Liver (tissue), 9 donors: Measurements from ENCODE around the gene ABLIM2. TPM values are rescaled to one million over a fixed set of nuclear protein-coding genes. Genes with fewer than 3 reads are reported as not detected.

Experiments used
- DNase-seq: peaks from one replicate; pipeline ENCODE4 v3.0.0-alpha.2; 2017; ENCODE audit warnings: low spot score
- H3K27ac ChIP-seq, 2 donors: one replicate each; pipeline ENCODE4 v1.7.0; 2013; ENCODE audit warnings: inconsistent platforms in 2 of 2, low read length in 2 of 2, control low read depth in 1 of 2, low read depth in 1 of 2, mild to moderate bottlenecking in 1 of 2
- H3K27me3 ChIP-seq, 4 donors: one replicate each; pipeline versions ENCODE4 v1.6.1 to v1.7.0; 2013; ENCODE audit warnings: low read length in 3 of 4, inconsistent platforms in 1 of 4, mild to moderate bottlenecking in 1 of 4, moderate library complexity in 1 of 4; ENCODE audit not compliant: control insufficient read depth in 4 of 4, insufficient read depth in 4 of 4
- H3K36me3 ChIP-seq, 4 donors: one replicate each; pipeline versions ENCODE4 v1.6.1 to v1.7.0; 2013; ENCODE audit warnings: low read length in 3 of 4, mild to moderate bottlenecking in 3 of 4, low read depth in 1 of 4, moderate library complexity in 1 of 4; ENCODE audit not compliant: control insufficient read depth in 4 of 4, insufficient read depth in 3 of 4
- H3K4me1 ChIP-seq, 4 donors: one replicate each; pipeline versions ENCODE4 v1.6.1 to v1.7.0; 2013; ENCODE audit warnings: low read length in 3 of 4, mild to moderate bottlenecking in 3 of 4, moderate library complexity in 1 of 4; ENCODE audit not compliant: control insufficient read depth in 4 of 4, insufficient read depth in 4 of 4
- H3K4me3 ChIP-seq, 3 donors: one replicate each; pipeline versions ENCODE4 v1.6.1 to v1.7.0; 2013; ENCODE audit warnings: low read length in 3 of 3, control low read depth in 1 of 3, low read depth in 1 of 3, mild to moderate bottlenecking in 1 of 3
- H3K9ac ChIP-seq, 2 donors: one replicate each; pipeline ENCODE4 v1.7.0; 2013; ENCODE audit warnings: low read length in 2 of 2, mild to moderate bottlenecking in 2 of 2, moderate library complexity in 2 of 2, control low read depth in 1 of 2, low read depth in 1 of 2
- H3K9me3 ChIP-seq, 4 donors: one replicate each; pipeline versions ENCODE4 v1.6.1 to v1.7.0; 2013; ENCODE audit warnings: low read length in 3 of 4; ENCODE audit not compliant: control insufficient read depth in 4 of 4
- EGR1 ChIP-seq, 2 donors: IDR thresholded peaks; 2 replicates each; pipeline ENCODE4 v1.6.1; 2016 to 2018; ENCODE audit warnings: antibody characterized with exemption in 2 of 2, low read depth in 2 of 2
- FOXA1 ChIP-seq: IDR thresholded peaks from 2 replicates; pipeline ENCODE4 v1.6.1; 2016; ENCODE audit warnings: antibody characterized with exemption
- FOXA2 ChIP-seq: IDR thresholded peaks from 2 replicates; pipeline ENCODE4 v1.6.1; 2016; ENCODE audit warnings: antibody characterized with exemption
- GABPA ChIP-seq, 2 donors: IDR thresholded peaks in 1 of 2; conservative IDR thresholded peaks in 1 of 2; 2 replicates each; pipeline ENCODE4 v1.6.1; 2016; ENCODE audit warnings: antibody characterized with exemption in 2 of 2, mild to moderate bottlenecking in 1 of 2, moderate library complexity in 1 of 2
- HNF4A ChIP-seq, 2 donors: conservative IDR thresholded peaks; 2 replicates each; pipeline ENCODE4 v1.6.1; 2016; ENCODE audit warnings: antibody characterized with exemption in 2 of 2, mild to moderate bottlenecking in 2 of 2
- HNF4G ChIP-seq: IDR thresholded peaks from 2 replicates; pipeline ENCODE4 v1.6.1; 2016; ENCODE audit warnings: antibody characterized with exemption
- JUND ChIP-seq, 2 donors: IDR thresholded peaks; 2 replicates each; pipeline ENCODE4 v1.6.1; 2016; ENCODE audit warnings: antibody characterized with exemption in 2 of 2
- NR2F2 ChIP-seq: IDR thresholded peaks from 2 replicates; pipeline ENCODE4 v1.6.1; 2016; ENCODE audit warnings: antibody characterized with exemption
- RAD21 ChIP-seq, 2 donors: IDR thresholded peaks; 2 replicates each; pipeline ENCODE4 v1.6.1; 2016; ENCODE audit warnings: antibody characterized with exemption in 2 of 2, mild to moderate bottlenecking in 2 of 2
- RXRA ChIP-seq, 2 donors: IDR thresholded peaks; 2 replicates each; pipeline ENCODE4 v1.6.1; 2017 to 2018; ENCODE audit warnings: antibody characterized with exemption in 2 of 2, mild to moderate bottlenecking in 1 of 2
- TAF1 ChIP-seq: conservative IDR thresholded peaks from 2 replicates; pipeline ENCODE4 v1.6.1; 2016; ENCODE audit warnings: antibody characterized with exemption, mild to moderate bottlenecking
- WGBS: extraction: QIAGEN DNeasy Blood & Tissue Kit; methylation state at CpG from one replicate; pipeline ENCODE4 v1.1.7; 2013; 5-methylcytosine and 5-hydroxymethylcytosine counted together
- polyA plus RNA-seq, 2 donors: library from polyadenylated mRNA; stranded (reverse) in 1 of 2; unstranded in 1 of 2; fragments of 200-250 nt in 1 of 2; fragments of >200 nt in 1 of 2; fragmentation: Nextera tagmentation in 1 of 2; extraction: Ambion mirVana in 1 of 2; gene quantifications; one replicate each; pipeline versions ENCODE4 v1.2.1 to v1.2.3, GENCODE V29; 2013 to 2015
- total RNA-seq, 2 donors: library from RNA; depleted of rRNA; stranded (reverse); fragments of >200 nt; gene quantifications; one replicate each; pipeline ENCODE4 v1.2.3, GENCODE V29; 2014
- TF ChIP-seq, protein P1 (sequence below): IDR thresholded peaks from 2 replicates; pipeline ENCODE4 v1.6.1; 2016; ENCODE audit warnings: antibody characterized with exemption
- TF ChIP-seq, protein P2 (sequence below): IDR thresholded peaks from 2 replicates; pipeline ENCODE4 v1.6.1; 2016; ENCODE audit warnings: antibody characterized with exemption
- TF ChIP-seq, protein P3 (sequence below): fragments of 150-350 bp; IDR thresholded peaks from 2 replicates; pipeline ENCODE4 v1.5.1; 2017; ENCODE audit warnings: improper control_type of control experiment, low read depth, low read length; ENCODE audit not compliant: missing input control
- TF ChIP-seq, protein P4 (sequence below): IDR thresholded peaks from 2 replicates; pipeline ENCODE4 v1.6.1; 2016; ENCODE audit warnings: antibody characterized with exemption
- donor health status: healthy.
- donor health status: healthy.
- donor health status: healthy.
- donor health status: healthy.
- donor health status: healthy.

The ABLIM2 gene
- total and polyA plus RNA-seq, 4 donors: 0.75 to 2.5 (median 0.93) TPM

DNA sequence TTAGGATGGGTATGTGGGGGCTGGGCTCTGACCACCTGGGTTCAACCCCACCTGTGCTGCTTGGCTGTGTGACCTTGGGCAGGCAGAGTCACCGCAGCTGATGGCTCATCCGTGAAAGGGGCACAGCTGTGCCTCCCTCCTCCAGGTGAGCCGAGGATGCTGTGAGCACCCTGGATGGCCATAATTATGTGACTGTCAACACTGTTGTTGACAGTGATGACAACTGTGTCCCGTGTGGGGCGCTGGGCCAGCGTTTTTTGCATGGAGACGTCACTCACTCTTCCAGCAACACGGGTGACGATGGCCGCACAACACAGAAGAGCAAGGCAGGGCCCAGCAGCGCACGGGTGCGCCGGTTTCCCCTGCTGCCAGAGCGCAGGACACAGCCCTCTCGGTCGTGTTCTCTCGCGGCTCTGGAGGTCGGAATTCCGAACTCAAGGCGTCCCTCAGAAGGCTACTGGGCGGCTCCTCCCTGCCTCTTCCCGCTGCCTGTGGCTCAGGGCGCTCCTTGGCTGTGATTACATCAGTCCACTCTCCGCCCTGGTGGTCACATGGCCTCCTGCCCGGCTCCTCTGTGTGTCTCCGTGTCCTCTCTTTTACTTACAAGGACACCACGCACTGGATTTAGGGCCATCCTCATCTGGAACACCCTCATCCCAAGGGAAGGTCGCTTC, 41.8 kb upstream of the ABLIM2 start:
- Histone ChIP-seq H3K27ac (peak overlapping the region; percentile 88 to 99), H3K27me3 (no peaks in the 10 kb centered on the region), H3K9me3 (no peaks in the 10 kb centered on the region), H3K9ac (peak overlapping the region; percentile 2 to 74), H3K36me3 (peaks cover 0 to 2% (median 0%) of the 10 kb centered on the region in 4 donors), H3K4me1 (peaks cover 28 to 57% (median 42%) of the 10 kb centered on the region in 4 donors), H3K4me3 (peak overlapping the region; percentile 72 to 81 (median 77))
- DNase-seq: no peak
- TF ChIP-seq EGR1 (IDR thresholded peaks at IDR 0.05; ENCODE audit: low read depth in 2 of 2) (no peak), RXRA (IDR thresholded peaks at IDR 0.05) (peak; percentile 21 to 53), RAD21 (IDR thresholded peaks at IDR 0.05) (no peak)
- 47% methylated on average over 30 of the region's 30 CpGs for WGBS

DNA sequence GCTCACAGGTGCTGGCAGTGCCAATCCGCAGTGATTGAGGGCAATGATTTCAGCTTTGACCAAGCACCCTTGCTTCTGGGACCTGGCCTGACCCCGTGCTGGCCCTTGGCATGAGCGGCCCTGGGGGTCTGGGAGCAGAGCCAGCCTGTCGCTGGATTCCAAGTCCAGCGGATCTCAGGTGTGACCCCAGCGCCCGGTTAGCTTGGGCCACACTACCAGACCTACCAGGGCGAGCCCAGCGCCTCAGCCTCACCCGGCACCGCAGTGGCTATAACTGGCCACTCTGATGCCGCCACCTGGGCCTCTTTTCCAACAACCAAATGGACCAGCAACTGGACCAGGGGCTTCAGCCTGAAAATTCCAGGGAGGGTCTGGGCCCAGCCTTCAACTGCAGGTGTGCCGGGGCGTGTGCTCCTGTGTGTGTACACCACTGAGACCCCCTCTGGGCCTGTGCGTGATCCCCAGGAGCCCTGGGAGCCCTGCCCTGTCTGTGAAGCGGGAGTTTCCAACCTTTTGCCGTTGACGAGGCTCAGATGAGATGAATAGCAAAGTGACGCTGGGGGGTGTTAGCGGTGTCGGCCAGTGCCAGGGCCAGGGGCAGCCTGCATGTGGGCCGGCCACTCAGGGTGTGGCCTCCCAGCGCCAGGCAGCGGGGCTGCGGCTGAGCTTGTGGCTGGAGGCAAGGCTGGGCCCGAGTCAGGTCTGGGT, 41.1 kb upstream of the ABLIM2 start:
- H3K36me3 ChIP-seq: peaks cover 0 to under 1% (median 0%) of the 10 kb centered on the region in 4 donors
- peak overlapping the region; percentile 88 to 99 for H3K27ac ChIP-seq
- peak overlapping the region; percentile 72 to 81 (median 77) for H3K4me3 ChIP-seq
- H3K4me1 ChIP-seq: peaks cover 28 to 57% (median 42%) of the 10 kb centered on the region in 4 donors
- H3K9ac ChIP-seq: peak overlapping the region; percentile 74 to 87
- no peak for DNase-seq
- 9% methylated on average over 26 of the region's 26 CpGs for WGBS
- no peaks in the 10 kb centered on the region for H3K9me3 ChIP-seq
- TF ChIP-seq, protein P1, sequence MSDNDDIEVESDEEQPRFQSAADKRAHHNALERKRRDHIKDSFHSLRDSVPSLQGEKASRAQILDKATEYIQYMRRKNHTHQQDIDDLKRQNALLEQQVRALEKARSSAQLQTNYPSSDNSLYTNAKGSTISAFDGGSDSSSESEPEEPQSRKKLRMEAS: no peak
- TF ChIP-seq RXRA (IDR thresholded peaks at IDR 0.05): peak in 1 of 2 donors; percentile 53
- peak in 1 of 2 donors; percentile 20 for TF ChIP-seq HNF4A (conservative IDR thresholded peaks at IDR 0.05)
- TF ChIP-seq, protein P2, sequence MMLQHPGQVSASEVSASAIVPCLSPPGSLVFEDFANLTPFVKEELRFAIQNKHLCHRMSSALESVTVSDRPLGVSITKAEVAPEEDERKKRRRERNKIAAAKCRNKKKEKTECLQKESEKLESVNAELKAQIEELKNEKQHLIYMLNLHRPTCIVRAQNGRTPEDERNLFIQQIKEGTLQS: no peak
- TF ChIP-seq GABPA (IDR thresholded peaks at IDR 0.05 in 1 of 2, conservative IDR thresholded peaks at IDR 0.05 in 1 of 2): no peak
- H3K27me3 ChIP-seq: no peaks in the 10 kb centered on the region

DNA sequence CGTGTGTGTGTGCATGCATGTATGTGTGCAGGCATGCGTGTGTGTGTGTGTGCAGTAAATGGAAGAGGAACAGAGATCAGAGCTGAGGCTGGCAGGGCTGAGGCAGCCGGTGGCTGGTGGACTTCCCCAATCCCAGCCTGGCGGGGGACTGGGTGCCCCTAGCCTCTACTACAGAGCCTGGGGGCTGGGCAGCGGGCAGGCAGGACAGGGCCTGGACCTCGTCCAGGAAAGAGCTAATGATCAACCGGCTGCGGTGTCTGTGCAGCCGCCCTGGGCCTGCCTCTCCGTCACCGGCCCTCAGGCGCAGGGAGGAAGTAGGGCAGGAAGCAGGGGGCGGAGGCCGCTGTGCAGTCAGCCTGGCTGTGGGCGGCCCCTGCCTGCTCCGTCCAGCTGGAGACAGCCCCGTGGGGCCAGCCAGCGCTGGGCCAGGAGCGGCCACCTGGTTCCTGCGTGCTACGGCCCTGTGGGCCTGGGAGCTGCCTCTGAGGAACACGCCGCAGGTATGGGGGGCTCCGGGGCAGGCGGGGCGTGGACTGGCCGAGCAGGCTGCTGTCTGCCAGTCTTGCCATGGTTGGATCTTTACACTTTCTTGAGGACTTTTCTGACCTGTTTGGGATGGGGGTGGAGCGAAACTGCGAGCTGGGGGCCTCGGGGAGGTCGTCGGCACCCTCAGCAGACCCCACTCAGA, 40.4 kb upstream of the ABLIM2 start, which contains the start of gene SH3TC1:
SH3TC1 (plus strand) TSS at position 385 of the 688 bp plus-strand sequence. CDS start 5,905 bp downstream, outside the sequence.
- Histone ChIP-seq H3K9me3 (no peaks in the 10 kb centered on the region), H3K27ac (peak within 1 kb of the TSS; percentile 88 to 99), H3K27me3 (no peaks in the 10 kb centered on the region), H3K9ac (peak within 1 kb of the TSS; percentile 74 to 87), H3K4me1 (peaks cover 28 to 57% (median 42%) of the 10 kb centered on the region in 4 donors), H3K36me3 (no peaks in the 10 kb centered on the region), H3K4me3 (peak within 1 kb of the TSS; percentile 72 to 81 (median 77))
- 3% methylated on average over 32 of the region's 32 CpGs for WGBS
- DNase-seq: peak; percentile 80
- TF ChIP-seq, protein P2: no peak
- TF ChIP-seq, protein P1: peak; percentile 81
- TF ChIP-seq RXRA (IDR thresholded peaks at IDR 0.05) (peak; percentile 22 to 77), JUND (IDR thresholded peaks at IDR 0.05) (peak in 1 of 2 donors; percentile 50), FOXA2 (peak; percentile 33), RAD21 (IDR thresholded peaks at IDR 0.05) (peak; percentile 37 to 64), EGR1 (IDR thresholded peaks at IDR 0.05; ENCODE audit: low read depth in 2 of 2) (peak; percentile 87 to 97), TAF1 (no peak), NR2F2 (peak; percentile 40), HNF4G (no peak), FOXA1 (no peak)
- TF ChIP-seq, protein P3, sequence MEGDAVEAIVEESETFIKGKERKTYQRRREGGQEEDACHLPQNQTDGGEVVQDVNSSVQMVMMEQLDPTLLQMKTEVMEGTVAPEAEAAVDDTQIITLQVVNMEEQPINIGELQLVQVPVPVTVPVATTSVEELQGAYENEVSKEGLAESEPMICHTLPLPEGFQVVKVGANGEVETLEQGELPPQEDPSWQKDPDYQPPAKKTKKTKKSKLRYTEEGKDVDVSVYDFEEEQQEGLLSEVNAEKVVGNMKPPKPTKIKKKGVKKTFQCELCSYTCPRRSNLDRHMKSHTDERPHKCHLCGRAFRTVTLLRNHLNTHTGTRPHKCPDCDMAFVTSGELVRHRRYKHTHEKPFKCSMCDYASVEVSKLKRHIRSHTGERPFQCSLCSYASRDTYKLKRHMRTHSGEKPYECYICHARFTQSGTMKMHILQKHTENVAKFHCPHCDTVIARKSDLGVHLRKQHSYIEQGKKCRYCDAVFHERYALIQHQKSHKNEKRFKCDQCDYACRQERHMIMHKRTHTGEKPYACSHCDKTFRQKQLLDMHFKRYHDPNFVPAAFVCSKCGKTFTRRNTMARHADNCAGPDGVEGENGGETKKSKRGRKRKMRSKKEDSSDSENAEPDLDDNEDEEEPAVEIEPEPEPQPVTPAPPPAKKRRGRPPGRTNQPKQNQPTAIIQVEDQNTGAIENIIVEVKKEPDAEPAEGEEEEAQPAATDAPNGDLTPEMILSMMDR: no peak
- TF ChIP-seq, protein P4, sequence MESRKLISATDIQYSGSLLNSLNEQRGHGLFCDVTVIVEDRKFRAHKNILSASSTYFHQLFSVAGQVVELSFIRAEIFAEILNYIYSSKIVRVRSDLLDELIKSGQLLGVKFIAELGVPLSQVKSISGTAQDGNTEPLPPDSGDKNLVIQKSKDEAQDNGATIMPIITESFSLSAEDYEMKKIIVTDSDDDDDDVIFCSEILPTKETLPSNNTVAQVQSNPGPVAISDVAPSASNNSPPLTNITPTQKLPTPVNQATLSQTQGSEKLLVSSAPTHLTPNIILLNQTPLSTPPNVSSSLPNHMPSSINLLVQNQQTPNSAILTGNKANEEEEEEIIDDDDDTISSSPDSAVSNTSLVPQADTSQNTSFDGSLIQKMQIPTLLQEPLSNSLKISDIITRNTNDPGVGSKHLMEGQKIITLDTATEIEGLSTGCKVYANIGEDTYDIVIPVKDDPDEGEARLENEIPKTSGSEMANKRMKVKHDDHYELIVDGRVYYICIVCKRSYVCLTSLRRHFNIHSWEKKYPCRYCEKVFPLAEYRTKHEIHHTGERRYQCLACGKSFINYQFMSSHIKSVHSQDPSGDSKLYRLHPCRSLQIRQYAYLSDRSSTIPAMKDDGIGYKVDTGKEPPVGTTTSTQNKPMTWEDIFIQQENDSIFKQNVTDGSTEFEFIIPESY: no peak
